Measurements from ENCODE around the gene SLC2A10. TPM values are rescaled to one million over a fixed set of nuclear protein-coding genes. Genes with fewer than 3 reads are reported as not detected.

Gene SLC2A10
- total RNA-seq, 3 donors from 2014 or later (not counting 1 experiment from before 2014, with no cell fraction given) = 0.26 to 2.2 (median 0.79) TPM

DNA sequence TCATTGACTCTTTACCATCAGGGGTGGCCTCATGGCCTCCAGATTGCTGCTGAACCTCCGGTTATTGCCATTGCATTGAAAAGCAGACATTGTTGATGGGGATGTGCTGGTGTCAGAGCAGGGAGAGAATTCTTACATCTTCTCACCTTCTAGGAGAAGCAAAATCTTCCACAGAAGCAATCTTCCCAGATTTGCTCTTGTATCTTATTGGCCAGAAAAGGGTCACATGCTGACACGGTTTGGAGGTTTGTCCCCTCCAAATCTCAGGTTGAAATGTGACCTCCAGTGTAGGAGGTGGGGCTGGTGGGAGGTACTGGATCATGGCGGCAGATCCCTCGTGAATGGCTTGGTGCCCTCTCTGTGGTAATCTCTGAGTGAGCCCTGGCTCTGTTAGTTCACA lies 30.9 kb upstream of the SLC2A10 start:
- DNase-seq = no peak
- no peaks in the 10 kb centered on the region for H3K36me3 ChIP-seq (ENCODE audit: control insufficient read depth, insufficient read depth, low read length)
- intact Hi-C loops (cut with micrococcal nuclease) = no loop called here
- H3K9me3 ChIP-seq (ENCODE audit: control insufficient read depth, insufficient read depth, low read length) = no peaks in the 10 kb centered on the region
- H3K36me3 Mint-ChIP-seq = no peaks in the 10 kb centered on the region
- H3K4me3 Mint-ChIP-seq = no peak overlapping the region
- H3K4me1 ChIP-seq (ENCODE audit: control insufficient read depth, insufficient read depth, low read length) = peaks cover 6% of the 10 kb centered on the region
- no peaks in the 10 kb centered on the region for H3K27me3 ChIP-seq (ENCODE audit: control insufficient read depth, insufficient read depth, low read length)
- TF ChIP-seq, protein P1, sequence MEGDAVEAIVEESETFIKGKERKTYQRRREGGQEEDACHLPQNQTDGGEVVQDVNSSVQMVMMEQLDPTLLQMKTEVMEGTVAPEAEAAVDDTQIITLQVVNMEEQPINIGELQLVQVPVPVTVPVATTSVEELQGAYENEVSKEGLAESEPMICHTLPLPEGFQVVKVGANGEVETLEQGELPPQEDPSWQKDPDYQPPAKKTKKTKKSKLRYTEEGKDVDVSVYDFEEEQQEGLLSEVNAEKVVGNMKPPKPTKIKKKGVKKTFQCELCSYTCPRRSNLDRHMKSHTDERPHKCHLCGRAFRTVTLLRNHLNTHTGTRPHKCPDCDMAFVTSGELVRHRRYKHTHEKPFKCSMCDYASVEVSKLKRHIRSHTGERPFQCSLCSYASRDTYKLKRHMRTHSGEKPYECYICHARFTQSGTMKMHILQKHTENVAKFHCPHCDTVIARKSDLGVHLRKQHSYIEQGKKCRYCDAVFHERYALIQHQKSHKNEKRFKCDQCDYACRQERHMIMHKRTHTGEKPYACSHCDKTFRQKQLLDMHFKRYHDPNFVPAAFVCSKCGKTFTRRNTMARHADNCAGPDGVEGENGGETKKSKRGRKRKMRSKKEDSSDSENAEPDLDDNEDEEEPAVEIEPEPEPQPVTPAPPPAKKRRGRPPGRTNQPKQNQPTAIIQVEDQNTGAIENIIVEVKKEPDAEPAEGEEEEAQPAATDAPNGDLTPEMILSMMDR (IDR thresholded peaks at IDR 0.05) = no peak
- no peak overlapping the region for H3K4me3 ChIP-seq (ENCODE audit: low read length)
- H3K27me3 Mint-ChIP-seq (ENCODE audit: low read depth in 2 of 2) = no peaks in the 10 kb centered on the region
- peaks cover 26 to 29% of the 10 kb centered on the region in 2 donors for H3K4me1 Mint-ChIP-seq
- no peak overlapping the region for H3K27ac Mint-ChIP-seq
- H3K27ac ChIP-seq (ENCODE audit: low read length) = no peak overlapping the region
- WGBS (ENCODE audit: insufficient coverage) = 88% methylated on average over 3 of the region's 4 CpGs
- H3K9me3 Mint-ChIP-seq = no peaks in the 10 kb centered on the region
- ATAC-seq = no peak

DNA sequence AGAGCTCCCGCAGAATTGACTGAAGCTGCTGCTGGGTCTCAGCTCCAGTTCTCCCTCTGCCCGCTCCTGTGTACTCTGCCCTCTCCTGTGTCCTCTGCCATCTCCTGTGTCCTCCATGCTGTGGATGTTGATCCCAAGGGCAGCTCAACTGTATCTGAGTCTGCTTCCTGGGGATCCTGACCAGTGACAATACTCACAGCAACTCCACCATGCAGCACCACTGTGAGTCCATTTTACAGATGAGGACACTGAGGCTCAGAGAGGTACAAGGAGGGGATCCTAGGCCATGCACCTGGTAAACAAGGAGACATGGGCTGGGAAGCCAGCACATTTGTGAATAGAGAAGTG lies 28.8 kb upstream of the SLC2A10 start:
- Histone ChIP-seq H3K4me3 (ENCODE audit: low read length) (no peak overlapping the region), H3K4me1 (ENCODE audit: control insufficient read depth, insufficient read depth, low read length) (peaks cover 6% of the 10 kb centered on the region), H3K9me3 (ENCODE audit: control insufficient read depth, insufficient read depth, low read length) (no peaks in the 10 kb centered on the region), H3K27ac (ENCODE audit: low read length) (no peak overlapping the region), H3K27me3 (ENCODE audit: control insufficient read depth, insufficient read depth, low read length) (no peaks in the 10 kb centered on the region), H3K36me3 (ENCODE audit: control insufficient read depth, insufficient read depth, low read length) (peaks cover 13% of the 10 kb centered on the region)
- DNase-seq (no peak), ATAC-seq (no peak)
- no peaks in the 10 kb centered on the region for H3K9me3 Mint-ChIP-seq
- peaks cover 44 to 45% of the 10 kb centered on the region in 2 donors for H3K4me1 Mint-ChIP-seq
- H3K27me3 Mint-ChIP-seq (ENCODE audit: low read depth in 2 of 2) = no peaks in the 10 kb centered on the region
- TF ChIP-seq, protein P1 (IDR thresholded peaks at IDR 0.05) = no peak
- WGBS (ENCODE audit: insufficient coverage) = 93% methylated on average over 2 of the region's 2 CpGs
- intact Hi-C loops (cut with micrococcal nuclease) = loop anchor here (1.0 to 10.0 kb wide), 4 partner anchors 118 to 656 kb away; partner anchors contain the start of gene SLC12A5
- peak overlapping the region in 1 of 2 donors; percentile 20 for H3K27ac Mint-ChIP-seq
- no peak overlapping the region for H3K4me3 Mint-ChIP-seq
- H3K36me3 Mint-ChIP-seq = peaks cover 8% of the 10 kb centered on the region

DNA sequence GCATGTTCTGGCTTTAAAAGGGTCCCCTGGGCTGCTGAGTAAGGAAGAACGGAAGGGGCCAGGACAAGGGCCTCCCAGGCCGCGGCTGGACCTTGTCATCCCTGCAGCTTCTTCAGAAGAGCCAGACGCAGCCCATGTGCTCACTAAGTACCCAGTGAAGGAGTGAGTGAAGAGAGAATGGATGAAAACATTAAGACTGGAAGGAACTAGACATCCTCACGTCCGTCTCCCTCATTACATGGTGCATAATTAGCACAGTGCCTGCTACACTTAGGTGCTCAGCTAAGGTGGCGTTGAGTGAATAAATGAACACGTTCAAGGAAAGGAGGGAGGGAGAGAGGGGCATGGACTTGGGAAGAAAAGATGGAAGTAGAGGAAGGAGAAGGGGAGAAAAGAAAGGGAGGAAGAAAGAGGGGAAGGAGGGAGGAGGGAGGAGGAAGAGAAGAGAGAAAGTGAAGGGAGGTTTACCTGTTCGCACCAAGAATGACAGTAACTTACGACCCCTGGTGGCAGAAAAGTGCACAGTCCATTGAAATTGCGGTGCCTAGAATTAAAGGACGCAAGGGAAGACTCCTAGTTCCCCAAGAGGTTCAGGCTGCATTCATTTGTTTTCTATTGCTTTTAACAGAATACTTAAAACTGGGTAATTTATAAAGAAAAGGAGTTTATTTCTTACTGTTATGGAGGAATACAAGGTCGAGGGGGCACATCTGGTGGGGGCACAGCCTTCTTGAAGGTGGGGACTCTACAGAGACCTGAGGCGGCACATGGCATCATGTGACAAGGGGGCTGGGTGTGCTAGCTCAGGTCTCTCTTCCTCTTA lies 28.2 kb upstream of the SLC2A10 start:
- Histone ChIP-seq H3K36me3 (ENCODE audit: control insufficient read depth, insufficient read depth, low read length) (peaks cover 13% of the 10 kb centered on the region), H3K4me3 (ENCODE audit: low read length) (no peak overlapping the region), H3K27me3 (ENCODE audit: control insufficient read depth, insufficient read depth, low read length) (no peaks in the 10 kb centered on the region), H3K9me3 (ENCODE audit: control insufficient read depth, insufficient read depth, low read length) (no peaks in the 10 kb centered on the region), H3K4me1 (ENCODE audit: control insufficient read depth, insufficient read depth, low read length) (peaks cover 6% of the 10 kb centered on the region), H3K27ac (ENCODE audit: low read length) (no peak overlapping the region)
- 57% methylated on average over 14 of the region's 14 CpGs for WGBS (ENCODE audit: insufficient coverage)
- ATAC-seq = peak in 2 of 3 donors; percentile 70 to 76
- peak; percentile 49 to 81 for DNase-seq
- peak overlapping the region in 1 of 2 donors; percentile 20 for H3K27ac Mint-ChIP-seq
- TF ChIP-seq, protein P1 (IDR thresholded peaks at IDR 0.05) = peak; percentile 76
- intact Hi-C loops (cut with micrococcal nuclease) = loop anchor here (1.0 to 10.0 kb wide), 4 partner anchors 119 to 656 kb away; partner anchors contain the start of gene SLC12A5
- H3K36me3 Mint-ChIP-seq = peaks cover 8% of the 10 kb centered on the region
- H3K9me3 Mint-ChIP-seq = no peaks in the 10 kb centered on the region
- H3K4me3 Mint-ChIP-seq = no peak overlapping the region
- no peaks in the 10 kb centered on the region for H3K27me3 Mint-ChIP-seq (ENCODE audit: low read depth in 2 of 2)
- peaks cover 50% of the 10 kb centered on the region in 2 donors for H3K4me1 Mint-ChIP-seq

All from natural killer cell (primary cell).